Spleen (tissue), 11 donors: ENCODE data around the gene TEK. TPM values are rescaled to one million over a fixed set of nuclear protein-coding genes. Genes with fewer than 3 reads are reported as not detected.
A peak's percentile ranks its signal among the peaks of the same experiment; 100 is the strongest.

ENCODE experiments used
- DNase-seq: peaks from one replicate; pipeline ENCODE4 v3.0.0-alpha.2; 2020
- H3K27ac ChIP-seq, 8 donors: fragments of 200-600 bp; sonication (generic) in 7 of 8; 1 replicate in 4 of 8; 2 replicates in 4 of 8; pipeline versions ENCODE4 v1.5.0 to v1.8.0; 2016 to 2021; ENCODE audit warnings: inconsistent platforms in 4 of 8, mild to moderate bottlenecking in 4 of 8, moderate library complexity in 1 of 8
- H3K27me3 ChIP-seq, 7 donors: fragments of 200-600 bp; sonication (generic) in 6 of 7; replicated peaks in 1 of 7; 1 replicate in 4 of 7; 2 replicates in 3 of 7; pipeline versions ENCODE4 v1.5.0 to v1.8.0; 2016 to 2021; ENCODE audit warnings: inconsistent platforms in 3 of 7, mild to moderate bottlenecking in 1 of 7
- H3K36me3 ChIP-seq, 6 donors: fragments of 200-600 bp; sonication (generic) in 5 of 6; 1 replicate in 4 of 6; 2 replicates in 2 of 6; pipeline versions ENCODE4 v1.5.0 to v1.8.0; 2016 to 2021; ENCODE audit warnings: inconsistent platforms in 2 of 6
- H3K4me1 ChIP-seq, 6 donors: fragments of 200-600 bp; sonication (generic) in 5 of 6; 1 replicate in 3 of 6; 2 replicates in 3 of 6; pipeline versions ENCODE4 v1.5.0 to v1.8.0; 2016 to 2021; ENCODE audit warnings: inconsistent platforms in 3 of 6
- H3K4me3 ChIP-seq, 8 donors: fragments of 200-600 bp; sonication (generic) in 7 of 8; 1 replicate in 4 of 8; 2 replicates in 4 of 8; pipeline versions ENCODE4 v1.5.0 to v1.8.0; 2016 to 2021; ENCODE audit warnings: inconsistent platforms in 4 of 8, mild to moderate bottlenecking in 4 of 8, moderate library complexity in 2 of 8
- H3K9me3 ChIP-seq, 8 donors: fragments of 200-600 bp; sonication (generic) in 7 of 8; 1 replicate in 4 of 8; 2 replicates in 4 of 8; pipeline versions ENCODE4 v1.5.0 to v1.8.0; 2016 to 2021; ENCODE audit warnings: inconsistent platforms in 4 of 8
- POLR2A ChIP-seq, 3 donors: fragments of 450-650 bp; IDR thresholded peaks; one replicate each; pipeline ENCODE4 v1.5.1; 2017; ENCODE audit warnings: antibody characterized with exemption in 3 of 3, mild to moderate bottlenecking in 1 of 3
- POLR2AphosphoS5 ChIP-seq, 3 donors: sonication (generic); formaldehyde crosslinking; IDR thresholded peaks; one replicate each; pipeline ENCODE4 v1.5.1; 2017; ENCODE audit warnings: antibody characterized with exemption in 3 of 3
- WGBS, 5 donors: extraction: QIAGEN DNeasy Blood & Tissue Kit in 3 of 5; methylation state at CpG; one replicate each; pipeline versions ENCODE4 v1.1.5 to v1.1.7; 2013 to 2018; 5-methylcytosine and 5-hydroxymethylcytosine counted together
- intact Hi-C: fragments of 100-400 bp; cut with DNase I; formaldehyde crosslinking; loops from one replicate; pipeline ENCODE4 v1.15.0; 2023; ENCODE audit warnings: low total_unique reads
- polyA plus RNA-seq, 3 donors: library from polyadenylated mRNA; stranded (reverse); fragments of 200-250 nt; gene quantifications; one replicate each; pipeline ENCODE4 v1.2.1, GENCODE V29; 2013
- total RNA-seq, 7 donors: library from RNA; depleted of rRNA in 3 of 7; stranded (reverse); fragments of >200 nt in 3 of 7; fragmentation: NEBNext Ultra II Directional in 4 of 7; extraction: Animal tissue kit (Norgen Biotek cat#: 25700) in 4 of 7; gene quantifications; one replicate each; pipeline versions ENCODE4 v1.1.0 to v1.2.1, GENCODE V29; 2016 to 2021
- TF ChIP-seq, protein P1 (sequence below), 11 experiments: fragments of 200-600 bp in 7 of 11; fragments of 450-650 bp in 4 of 11; sonication (generic) in 4 of 11; IDR thresholded peaks in 8 of 11; conservative IDR thresholded peaks in 3 of 11; 1 replicate in 7 of 11; 2 replicates in 4 of 11; pipeline versions ENCODE4 v1.4.0 to v1.8.0; 2016 to 2021; ENCODE audit warnings: antibody characterized with exemption in 11 of 11, inconsistent platforms in 4 of 11, mild to moderate bottlenecking in 1 of 11
- donor health status: healthy with polysubstance abuse.
- donor health status: DM: no; HTN: no; CAD: no; lungs with moderate emphysema.
- donor health status: DM: no; HTN: no; CAD: no.
- donor health status: Bipolar disorder and iron deficiency.
- donor health status: healthy.
- donor health status: DM: no; HTN: no; CAD: no.
- donor health status: DM: yes; HTN: yes; CAD: no.

TEK gene
- total and polyA plus RNA-seq, 10 donors, result 2.6 to 58.7 (median 44.4) TPM

DNA sequence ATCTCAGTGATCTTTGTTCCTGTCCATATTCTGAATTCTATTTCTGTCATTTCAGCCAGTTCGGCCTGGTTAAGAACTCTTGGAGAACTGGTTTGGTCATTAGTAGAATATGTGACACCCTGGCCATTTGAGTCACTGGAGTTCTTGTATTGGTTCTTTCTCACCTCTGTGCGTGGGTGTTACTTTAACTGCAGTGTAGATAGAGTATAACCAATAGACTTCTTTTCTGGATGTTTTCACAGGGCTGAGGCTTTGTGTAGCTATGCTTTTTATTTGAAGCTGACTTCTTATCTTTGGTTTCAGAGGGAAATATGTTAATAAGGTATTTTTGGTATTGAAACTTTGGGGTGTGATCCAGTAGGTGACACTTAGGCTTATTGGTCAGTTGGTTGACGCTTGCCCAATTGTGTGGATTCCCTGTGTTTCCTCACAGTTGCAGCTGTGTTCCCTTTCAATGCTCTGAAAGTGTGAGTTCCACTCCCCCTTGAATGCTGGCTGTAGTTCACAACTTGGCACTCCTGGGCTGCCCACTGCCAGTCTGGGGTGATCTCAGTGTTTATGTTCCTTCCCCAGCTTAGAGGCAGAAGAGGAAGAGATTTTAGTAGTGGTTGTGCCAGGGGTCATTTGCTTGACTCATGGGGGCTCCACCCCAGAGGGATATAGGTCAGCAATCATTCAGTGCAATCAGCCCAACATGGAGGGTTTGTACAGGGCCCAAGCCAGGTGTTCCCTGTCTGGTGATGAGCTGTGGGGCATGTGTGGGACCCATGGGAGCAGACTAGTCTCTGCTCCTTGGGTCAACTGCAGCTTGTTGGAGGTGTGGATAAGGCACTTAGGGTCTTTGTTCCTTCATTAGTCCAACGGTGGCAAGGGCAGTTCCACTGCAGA is 34.9 kb upstream of the TEK start:
- DNase-seq, result no peak
- intact Hi-C loops, result no loop called here
- Histone ChIP-seq H3K4me1 (peaks cover 0 to 7% (median 0%) of the 10 kb centered on the region in 6 donors), H3K4me3 (no peak overlapping the region), H3K27ac (no peak overlapping the region), H3K36me3 (peaks cover 0 to 17% (median 0%) of the 10 kb centered on the region in 6 donors), H3K9me3 (no peaks in the 10 kb centered on the region), H3K27me3 (no peaks in the 10 kb centered on the region)
- WGBS, 5 donors, result 67 to 97% (median 70%) methylated on average over 4 of the region's 4 CpGs
- no peak for TF ChIP-seq POLR2AphosphoS5 (IDR thresholded peaks at IDR 0.05)
- TF ChIP-seq, protein P1, sequence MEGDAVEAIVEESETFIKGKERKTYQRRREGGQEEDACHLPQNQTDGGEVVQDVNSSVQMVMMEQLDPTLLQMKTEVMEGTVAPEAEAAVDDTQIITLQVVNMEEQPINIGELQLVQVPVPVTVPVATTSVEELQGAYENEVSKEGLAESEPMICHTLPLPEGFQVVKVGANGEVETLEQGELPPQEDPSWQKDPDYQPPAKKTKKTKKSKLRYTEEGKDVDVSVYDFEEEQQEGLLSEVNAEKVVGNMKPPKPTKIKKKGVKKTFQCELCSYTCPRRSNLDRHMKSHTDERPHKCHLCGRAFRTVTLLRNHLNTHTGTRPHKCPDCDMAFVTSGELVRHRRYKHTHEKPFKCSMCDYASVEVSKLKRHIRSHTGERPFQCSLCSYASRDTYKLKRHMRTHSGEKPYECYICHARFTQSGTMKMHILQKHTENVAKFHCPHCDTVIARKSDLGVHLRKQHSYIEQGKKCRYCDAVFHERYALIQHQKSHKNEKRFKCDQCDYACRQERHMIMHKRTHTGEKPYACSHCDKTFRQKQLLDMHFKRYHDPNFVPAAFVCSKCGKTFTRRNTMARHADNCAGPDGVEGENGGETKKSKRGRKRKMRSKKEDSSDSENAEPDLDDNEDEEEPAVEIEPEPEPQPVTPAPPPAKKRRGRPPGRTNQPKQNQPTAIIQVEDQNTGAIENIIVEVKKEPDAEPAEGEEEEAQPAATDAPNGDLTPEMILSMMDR (IDR thresholded peaks at IDR 0.05 in 8 of 11, conservative IDR thresholded peaks at IDR 0.05 in 3 of 11), result no peak
- TF ChIP-seq POLR2A (IDR thresholded peaks at IDR 0.05), result no peak

DNA sequence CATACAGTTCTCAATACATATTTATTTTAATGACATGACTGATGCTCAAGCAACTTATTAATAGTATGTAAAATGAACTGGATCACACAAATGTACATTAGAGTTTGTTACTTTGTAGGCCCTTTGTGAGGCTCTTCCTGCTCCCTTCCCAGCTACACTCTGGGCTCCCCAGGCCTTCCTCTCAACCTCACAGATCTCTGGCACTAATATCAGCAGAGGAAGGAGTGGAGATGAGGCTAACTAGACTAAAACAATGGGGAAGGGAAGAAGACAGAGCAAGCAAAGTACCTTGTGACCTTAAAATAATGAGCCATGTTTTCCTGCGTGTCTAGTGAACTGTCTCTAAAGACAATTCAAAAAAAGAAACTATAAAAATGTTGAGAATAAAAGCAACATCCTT is 30.3 kb upstream of the TEK start:
- no peak for DNase-seq
- Histone ChIP-seq H3K4me1 (no peaks in the 10 kb centered on the region), H3K27ac (peak overlapping the region in 5 of 8 donors; percentile 4 to 44 (median 28)), H3K36me3 (peaks cover 0 to 17% (median 0%) of the 10 kb centered on the region in 6 donors), H3K4me3 (no peak overlapping the region), H3K9me3 (no peaks in the 10 kb centered on the region), H3K27me3 (no peaks in the 10 kb centered on the region)
- intact Hi-C loops, result no loop called here
- TF ChIP-seq POLR2AphosphoS5 (IDR thresholded peaks at IDR 0.05) (no peak), POLR2A (IDR thresholded peaks at IDR 0.05) (no peak)
- TF ChIP-seq, protein P1 (IDR thresholded peaks at IDR 0.05 in 8 of 11, conservative IDR thresholded peaks at IDR 0.05 in 3 of 11), result no peak
- 50 to 88% (median 65%) methylated on average over 1 of the region's 1 CpG for WGBS, 5 donors

DNA sequence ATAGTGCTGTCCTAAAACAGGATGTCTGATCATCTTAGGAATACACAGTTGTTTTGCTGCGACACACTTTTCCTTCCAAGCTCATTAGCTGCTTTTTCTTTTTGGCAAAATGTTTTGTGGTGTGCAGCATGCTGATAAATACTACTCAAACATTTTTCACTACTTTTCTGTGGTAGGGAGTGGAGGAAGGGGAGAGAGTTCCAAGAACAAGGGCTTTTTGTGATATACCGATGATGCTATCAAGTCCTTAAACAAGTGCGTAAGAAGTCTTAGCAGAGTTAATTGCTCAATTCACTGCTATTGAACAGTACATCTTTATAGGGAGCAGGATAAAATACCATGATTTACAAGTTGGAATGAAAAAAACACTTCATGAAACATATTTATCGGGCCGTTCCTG is 23.6 kb upstream of the TEK start:
- DNase-seq, result no peak
- 84 to 93% (median 91%) methylated on average over 5 of the region's 5 CpGs for WGBS, 5 donors
- no peaks in the 10 kb centered on the region for H3K4me1 ChIP-seq
- H3K27ac ChIP-seq, result no peak overlapping the region
- no peak overlapping the region for H3K4me3 ChIP-seq
- intact Hi-C loops, result no loop called here
- TF ChIP-seq POLR2A (IDR thresholded peaks at IDR 0.05) (no peak), POLR2AphosphoS5 (IDR thresholded peaks at IDR 0.05) (no peak)
- TF ChIP-seq, protein P1 (IDR thresholded peaks at IDR 0.05 in 8 of 11, conservative IDR thresholded peaks at IDR 0.05 in 3 of 11), result no peak
- no peaks in the 10 kb centered on the region for H3K36me3 ChIP-seq
- H3K27me3 ChIP-seq, result no peaks in the 10 kb centered on the region
- no peaks in the 10 kb centered on the region for H3K9me3 ChIP-seq
